Measurements from ENCODE around the gene AUTS2.

The AUTS2 gene

DNA sequence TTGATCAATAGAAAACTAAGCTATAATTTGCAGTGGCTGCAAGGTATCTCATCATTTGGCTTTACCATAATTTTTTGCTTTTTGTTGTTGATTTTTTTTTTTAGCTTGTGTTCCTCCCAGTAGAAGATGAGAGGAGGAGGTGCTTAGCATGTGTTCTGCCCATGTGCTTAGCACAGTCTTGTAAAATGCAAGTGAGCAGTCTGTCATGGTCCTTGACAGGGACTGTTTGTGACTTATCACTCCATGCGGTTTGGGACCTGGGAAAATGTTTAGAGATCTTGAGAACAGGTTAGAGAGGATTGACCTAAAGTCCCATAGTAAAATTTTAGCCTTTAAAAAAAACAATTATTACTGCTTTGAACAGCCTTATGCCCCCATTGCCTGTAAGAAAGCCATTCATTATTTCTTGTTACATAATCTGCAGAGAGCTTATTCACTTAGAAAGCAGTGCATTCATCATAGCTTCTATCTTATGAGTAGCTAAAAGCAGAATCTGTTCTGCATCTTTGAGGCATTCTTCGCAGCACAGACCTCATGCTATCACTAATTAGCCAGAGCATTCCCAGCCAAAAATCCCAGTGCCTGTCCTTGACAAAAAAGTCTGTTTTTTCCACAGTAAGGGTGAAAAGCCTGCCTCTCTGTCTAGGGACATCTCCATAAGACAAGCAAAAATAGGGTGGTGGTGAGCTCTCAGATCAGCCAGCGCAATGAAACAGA lies 784.9 kb downstream of the AUTS2 start:
- no peak for DNase-seq (ENCODE audit: low read depth)

DNA sequence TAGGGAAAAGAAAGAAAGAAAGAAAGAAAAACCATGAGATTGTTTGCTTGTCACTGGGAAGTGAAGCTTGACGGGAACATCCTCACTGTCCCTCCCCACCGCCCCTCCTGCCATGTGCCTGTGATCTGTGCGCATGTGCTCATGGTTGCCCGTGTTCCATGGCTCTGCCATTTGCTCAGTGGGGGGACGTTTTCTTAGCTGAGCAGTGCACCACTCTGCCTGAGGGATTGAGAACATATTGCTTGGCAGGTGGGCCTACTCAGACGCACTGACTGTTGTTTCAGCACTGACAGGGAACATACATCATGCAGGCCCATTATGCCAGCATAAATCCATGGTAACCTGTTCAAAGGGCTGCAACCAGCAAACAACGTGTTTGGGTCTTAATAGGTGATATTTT lies 785.7 kb downstream of the AUTS2 start:
- DNase-seq (ENCODE audit: low read depth), result no peak

DNA sequence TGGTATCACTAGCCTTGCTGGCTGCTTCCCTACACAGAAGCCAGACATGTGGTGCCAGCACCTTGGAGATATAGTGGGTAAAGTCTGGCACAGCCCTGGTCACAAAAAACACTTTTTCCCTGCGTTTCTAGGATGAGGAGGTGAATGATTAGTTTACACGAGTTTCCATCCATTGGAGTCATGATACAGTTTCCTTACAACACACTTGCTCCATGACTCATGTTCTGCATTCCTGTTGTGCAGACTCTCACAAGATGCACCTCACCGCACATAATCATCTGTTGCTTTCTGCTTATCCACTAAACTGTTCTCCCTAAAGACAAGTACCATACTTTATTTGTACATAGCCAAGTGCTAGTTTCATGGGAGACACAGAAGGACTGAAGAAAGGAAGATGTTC lies 786.6 kb downstream of the AUTS2 start:
- DNase-seq (ENCODE audit: low read depth), result no peak

DNA sequence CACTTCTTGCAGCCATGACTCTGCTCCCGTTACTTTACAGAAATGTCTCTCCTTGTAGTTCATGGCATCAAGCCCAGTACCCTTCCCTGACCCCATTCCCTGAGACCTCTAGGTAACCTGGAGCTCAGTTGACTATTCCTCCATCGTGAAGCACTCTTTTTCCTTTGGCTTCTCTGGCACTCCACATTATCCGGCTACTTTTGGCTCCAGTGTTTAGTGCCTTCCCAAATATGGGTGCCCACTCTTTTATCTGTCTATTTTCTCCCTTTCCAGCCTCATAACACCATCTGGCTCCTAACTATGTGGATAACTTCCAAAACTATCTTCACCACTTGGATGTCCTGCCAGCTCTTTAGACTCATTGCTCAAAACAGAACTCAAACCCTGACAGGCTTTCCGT lies 788.9 kb downstream of the AUTS2 start:
- DNase-seq (ENCODE audit: low read depth), result no peak

DNA sequence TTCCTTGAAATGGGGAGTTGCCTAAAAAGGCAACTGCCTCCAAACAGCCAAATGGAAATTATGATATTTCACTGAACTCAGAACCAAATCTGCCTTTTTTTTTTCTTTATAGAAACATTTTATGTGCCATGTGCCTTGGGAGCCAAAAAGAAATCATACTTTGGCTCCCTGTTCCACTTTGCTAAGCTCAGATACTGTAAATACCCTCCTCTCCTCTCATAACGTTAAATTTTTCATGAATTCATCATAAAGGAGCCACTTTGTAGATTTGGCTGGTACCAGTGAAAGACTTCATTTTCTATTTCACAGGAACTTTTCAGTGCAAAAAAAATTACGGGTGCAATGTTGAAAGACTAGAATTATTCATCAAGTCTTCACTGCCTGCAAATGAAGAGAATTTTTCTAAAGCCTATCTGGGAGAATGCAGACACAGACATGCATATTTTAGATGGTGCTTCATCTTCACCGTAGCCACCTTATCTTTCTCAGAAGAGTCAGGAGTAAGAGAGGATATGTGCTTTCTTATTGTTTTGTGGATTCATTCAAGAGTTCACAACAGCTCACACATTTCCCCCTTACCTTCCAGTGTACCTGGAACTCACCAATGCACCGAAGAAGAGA lies 791.4 kb downstream of the AUTS2 start:
- DNase-seq (ENCODE audit: low read depth), result no peak

DNA sequence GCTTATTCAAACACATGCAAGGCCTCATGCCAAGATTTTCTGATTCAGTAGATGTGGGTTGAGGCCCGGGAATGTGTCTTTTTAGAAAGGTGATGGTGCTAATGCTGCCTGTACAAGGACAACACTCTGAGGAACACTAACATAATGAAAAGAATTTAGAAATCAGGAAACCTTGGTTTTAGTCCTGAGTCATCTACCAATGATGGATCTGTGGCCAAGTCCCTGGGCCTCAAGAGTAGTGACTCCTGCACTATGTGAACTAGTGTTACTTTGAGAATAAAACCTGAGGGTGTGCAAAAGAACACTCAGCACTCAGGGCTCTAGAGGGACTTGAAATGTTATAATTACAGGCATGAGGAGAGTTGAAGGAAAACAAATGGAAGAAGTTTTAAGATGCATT lies 792.0 kb downstream of the AUTS2 start:
- DNase-seq (ENCODE audit: low read depth), result no peak

DNA sequence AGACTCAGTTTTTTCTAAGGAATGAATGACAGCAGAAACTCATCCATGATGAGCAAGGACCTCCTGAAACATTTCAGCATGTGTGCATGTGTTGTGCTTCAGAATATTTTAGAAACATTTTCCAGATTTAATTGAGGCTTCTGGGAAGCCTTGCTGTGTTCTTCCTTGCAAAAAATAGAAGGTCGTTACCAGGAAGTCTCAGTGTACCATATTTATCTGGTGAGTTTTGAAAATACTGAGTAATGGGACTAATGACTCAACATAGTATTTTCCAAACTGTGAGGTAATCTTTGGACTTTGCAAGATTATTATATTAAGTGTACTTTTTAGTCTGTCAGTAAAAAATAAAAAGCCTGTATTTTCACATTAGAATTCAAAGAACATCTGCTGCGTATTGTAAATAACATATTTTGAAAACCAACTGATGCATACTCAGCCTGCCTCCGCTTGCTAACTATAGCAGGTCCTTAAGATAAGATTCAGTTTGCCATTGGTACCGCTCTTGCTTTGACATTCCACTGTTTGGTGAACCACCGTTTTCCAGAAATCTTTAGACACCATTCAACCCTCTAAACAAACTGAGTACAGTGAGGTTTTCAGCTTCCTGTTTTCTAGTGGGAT lies 794.1 kb downstream of the AUTS2 start:
- no peak for DNase-seq (ENCODE audit: low read depth)

DNA sequence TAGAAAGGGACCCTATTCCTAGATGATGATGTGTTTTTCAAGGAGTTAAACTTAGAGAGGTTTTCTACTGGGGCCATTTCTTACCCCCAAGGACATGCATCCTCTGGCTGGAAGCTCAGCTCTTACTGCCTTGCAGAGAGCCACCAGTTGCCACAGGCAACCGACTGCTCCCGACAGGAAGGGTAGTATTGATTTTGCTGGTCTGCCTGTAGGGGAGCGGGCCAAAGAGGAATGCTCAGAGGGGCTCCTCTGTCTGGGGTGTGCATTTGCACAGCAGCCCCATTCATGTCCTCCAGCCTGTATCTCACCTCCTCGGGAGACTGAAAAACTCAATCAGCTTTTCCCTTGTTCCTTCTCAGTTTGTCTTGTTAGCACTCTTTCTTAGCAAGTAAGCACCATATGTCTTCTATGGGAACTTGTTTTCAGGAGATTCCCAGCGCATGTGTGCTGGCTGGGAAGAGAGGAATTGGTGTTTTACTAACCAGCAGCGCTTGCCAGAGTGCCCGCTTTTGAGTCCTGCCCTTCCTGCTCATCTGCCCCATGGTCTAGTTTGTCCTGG lies 794.7 kb downstream of the AUTS2 start:
- no peak for DNase-seq (ENCODE audit: low read depth)

DNA sequence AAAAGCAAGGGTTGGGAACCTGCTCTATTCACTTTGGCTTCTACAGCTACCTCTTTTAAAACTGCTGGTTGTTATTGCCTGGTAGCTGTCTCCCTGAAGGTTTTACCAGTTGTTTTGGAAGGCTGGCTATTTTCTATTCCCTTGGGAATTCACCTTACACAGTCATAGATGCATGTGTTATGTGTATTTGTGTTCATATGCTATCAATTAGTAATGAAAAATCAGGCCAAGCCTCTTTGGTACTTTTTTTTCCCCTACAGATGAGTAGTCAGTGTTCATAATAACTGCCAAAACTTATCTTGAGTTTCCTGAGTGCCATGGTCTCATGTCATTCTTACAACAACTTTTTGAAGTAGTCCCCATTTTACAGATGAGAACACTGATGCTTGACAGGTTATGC lies 795.7 kb downstream of the AUTS2 start:
- DNase-seq (ENCODE audit: low read depth), result no peak

DNA sequence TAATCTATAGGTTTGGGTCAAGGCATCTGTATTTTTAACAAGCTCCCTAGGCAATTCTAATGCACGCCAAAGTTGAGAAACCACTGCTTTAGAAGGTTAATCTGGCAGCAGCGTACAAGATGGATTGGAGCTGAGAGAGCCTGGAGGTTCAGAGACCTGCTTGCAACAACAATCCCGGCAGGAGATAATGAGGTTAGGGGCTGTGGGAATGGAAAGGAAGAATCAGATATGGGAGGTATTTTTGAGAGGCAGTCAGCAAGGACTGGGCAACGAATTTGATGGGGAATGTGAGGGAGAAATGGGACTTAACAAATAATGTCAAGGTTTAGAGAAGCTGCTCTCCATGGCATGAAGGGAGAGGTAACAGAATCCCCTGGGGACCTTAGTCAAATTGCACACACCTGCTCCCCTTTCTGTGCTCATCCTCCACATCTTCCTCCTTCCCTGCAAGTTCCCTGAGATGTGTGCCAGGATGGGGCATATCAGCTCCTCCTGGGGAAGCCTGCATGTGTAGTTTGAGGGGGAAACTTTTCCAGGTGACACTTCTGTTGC lies 802.6 kb downstream of the AUTS2 start:
- DNase-seq (ENCODE audit: low read depth), result no peak

DNA sequence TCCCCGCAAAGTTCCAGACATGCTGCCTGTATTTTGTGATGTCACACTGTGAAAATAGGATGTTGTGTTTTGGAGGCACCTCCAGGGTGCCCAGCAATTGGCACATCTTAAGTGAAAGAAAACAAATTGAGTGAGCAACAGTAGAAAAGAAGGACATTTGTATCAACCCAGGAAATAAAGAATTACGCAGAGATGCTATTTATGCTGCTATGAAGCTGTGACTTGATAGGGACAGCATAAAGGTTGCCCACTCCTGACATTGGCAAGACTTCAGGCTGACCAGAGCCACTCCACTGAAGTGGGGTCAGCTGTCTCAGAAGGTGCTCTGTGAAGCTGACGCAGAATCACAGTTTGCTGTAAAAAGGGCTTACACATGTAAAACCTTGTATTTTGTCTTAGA lies 803.8 kb downstream of the AUTS2 start:
- DNase-seq (ENCODE audit: low read depth), result no peak

DNA sequence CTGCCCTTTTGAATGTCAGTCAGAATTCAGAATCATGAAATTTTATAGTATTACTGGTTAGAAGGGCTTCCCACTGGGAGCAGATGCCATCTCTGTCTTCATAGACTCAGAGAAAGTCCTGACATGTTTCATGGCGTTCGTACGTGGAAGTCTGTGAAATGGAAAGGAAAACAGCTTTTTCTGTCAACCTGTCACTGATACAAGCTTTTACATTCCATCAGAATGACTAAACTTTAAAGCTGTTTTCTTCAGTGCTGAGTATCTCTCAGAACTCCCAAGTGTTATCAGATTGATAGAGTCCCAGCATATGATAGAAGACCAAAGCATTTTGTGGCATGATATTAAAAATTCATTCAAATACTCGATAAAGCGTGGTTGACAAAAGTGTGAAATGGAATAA lies 807.0 kb downstream of the AUTS2 start:
- no peak for DNase-seq (ENCODE audit: low read depth)

DNA sequence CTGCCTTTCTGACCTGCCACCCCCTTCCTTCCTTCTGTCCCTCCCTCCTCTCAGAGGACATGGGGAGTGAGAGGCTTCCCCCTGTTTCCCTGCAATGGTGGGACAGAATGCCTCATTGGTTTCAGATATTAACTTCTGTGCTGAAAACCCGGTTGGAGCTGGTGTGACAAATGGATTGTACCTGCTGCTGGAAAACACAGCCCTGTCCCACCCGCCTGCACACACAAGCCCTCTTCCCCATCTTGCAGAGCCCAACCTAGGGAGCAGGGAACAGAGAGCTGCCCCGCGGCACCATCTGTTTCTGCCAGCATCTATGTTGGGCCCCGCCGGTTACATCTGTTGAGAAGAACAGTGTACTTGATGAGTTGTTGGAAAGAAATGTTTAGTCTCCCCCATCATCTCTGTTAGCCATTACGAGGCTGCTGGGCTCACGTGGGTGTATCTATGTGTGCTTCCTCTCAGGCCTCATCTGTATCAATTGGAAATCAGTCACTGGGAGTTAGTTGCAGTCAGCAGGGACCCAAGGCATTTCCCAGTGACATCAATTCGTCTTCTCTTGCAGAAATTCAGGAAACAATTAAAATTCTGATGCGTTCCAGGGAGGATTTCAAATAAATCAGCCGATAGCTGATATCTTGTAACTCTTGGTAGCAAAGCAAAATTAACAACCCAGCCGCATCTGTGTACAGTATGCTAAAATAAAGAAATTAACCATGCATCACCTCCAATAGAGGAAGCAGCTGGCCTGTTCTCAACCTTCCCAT lies 808.1 kb downstream of the AUTS2 start:
- peak; percentile 11 for DNase-seq (ENCODE audit: low read depth)

DNA sequence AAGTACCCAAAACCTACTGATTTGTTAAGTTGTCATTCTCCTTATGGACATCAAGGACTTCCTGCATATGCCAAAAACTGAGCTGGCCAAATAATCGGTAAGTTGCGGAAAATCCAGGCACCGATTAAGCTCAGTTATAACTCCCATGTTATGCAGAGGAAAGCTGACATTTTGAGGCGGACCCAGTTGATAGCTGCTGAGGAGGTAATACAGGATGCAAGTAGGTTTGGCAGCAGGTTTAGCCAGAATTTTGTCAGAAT lies 808.6 kb downstream of the AUTS2 start:
- DNase-seq (ENCODE audit: low read depth), result no peak

DNA sequence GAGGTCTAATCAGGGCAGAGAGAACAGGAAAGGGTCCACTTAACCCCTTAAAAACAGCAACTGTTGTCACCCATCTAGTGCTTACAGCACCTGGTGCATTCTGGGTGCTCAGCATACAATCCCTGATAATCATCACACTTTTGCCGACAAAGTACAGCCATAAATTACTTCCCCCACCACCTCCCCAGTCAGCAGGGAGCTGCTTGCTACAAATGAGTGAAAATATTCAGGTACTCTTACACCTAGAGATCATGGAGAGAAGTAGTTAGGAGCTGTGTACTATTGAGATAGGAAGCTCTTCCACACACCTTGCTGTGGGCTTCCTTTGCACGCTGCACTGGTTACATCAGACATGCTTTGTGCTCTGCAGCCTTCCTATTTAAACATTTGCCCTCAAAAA lies 810.2 kb downstream of the AUTS2 start:
- no peak for DNase-seq (ENCODE audit: low read depth)

DNA sequence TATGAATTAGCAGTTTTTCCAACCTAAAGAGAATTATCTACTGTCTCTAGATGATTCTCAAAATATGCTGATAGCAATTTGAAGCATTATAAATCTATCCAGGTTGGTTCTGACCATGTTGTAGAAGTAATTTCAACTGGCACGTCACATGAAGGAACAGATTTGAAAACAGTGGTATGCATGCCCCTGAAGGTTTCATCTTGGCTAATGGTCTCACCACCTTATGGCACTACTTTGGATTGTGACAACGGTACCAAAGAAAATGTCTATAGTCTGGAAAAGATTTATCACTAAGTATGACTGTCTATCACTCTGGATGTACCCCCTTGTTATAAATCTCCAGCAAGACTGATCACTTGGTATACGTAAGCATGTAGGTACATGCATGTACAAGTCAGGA lies 810.6 kb downstream of the AUTS2 start:
- DNase-seq (ENCODE audit: low read depth), result no peak

DNA sequence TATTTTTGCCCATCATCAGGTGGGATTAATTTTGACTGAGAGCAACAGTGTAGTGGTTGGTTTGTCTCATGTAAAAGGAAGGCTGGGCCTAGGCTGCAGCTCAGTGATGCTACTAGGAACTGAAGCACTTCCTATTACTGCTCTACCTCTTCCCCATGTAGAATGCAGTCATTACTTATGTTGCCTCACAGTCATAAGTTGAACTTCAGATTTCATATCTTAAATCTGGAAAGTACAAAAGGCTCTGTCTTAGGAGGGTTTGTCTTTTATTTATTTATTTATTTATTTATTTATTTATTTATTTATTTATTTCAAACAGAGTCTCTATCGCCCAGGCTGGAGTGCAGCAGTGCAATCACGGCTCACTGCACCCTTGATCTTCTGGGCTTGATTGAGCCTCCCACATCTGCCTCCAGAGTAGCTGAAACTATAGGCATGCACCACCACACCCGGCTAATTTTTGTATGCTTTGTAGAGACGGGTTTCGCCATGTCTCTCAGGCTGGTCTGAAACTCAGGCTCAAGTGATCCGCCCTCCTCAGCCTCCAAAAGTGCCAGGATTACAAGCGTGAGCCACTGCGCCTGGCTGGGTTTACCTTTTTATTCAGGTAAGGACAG lies 812.0 kb downstream of the AUTS2 start:
- DNase-seq (ENCODE audit: low read depth), result no peak

DNA sequence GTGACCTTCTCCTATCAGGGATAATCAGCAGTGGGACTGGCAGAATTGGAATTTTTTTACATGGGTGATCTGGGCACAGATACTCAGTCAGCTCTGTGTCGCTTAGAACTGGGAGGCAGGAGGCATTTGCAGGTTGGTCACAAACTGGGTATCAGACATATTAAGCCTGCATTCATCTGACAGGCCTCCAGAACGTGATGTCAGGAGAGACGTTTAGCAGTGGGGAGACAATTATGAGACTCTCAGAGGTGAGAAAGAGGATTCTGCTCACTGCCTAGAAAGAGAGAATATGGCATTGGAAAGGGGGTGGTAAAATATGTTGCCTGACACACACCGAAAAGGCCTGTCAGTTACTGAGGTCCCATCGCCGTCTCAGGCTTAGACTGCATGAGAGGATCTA lies 816.1 kb downstream of the AUTS2 start:
- DNase-seq (ENCODE audit: low read depth), result no peak

DNA sequence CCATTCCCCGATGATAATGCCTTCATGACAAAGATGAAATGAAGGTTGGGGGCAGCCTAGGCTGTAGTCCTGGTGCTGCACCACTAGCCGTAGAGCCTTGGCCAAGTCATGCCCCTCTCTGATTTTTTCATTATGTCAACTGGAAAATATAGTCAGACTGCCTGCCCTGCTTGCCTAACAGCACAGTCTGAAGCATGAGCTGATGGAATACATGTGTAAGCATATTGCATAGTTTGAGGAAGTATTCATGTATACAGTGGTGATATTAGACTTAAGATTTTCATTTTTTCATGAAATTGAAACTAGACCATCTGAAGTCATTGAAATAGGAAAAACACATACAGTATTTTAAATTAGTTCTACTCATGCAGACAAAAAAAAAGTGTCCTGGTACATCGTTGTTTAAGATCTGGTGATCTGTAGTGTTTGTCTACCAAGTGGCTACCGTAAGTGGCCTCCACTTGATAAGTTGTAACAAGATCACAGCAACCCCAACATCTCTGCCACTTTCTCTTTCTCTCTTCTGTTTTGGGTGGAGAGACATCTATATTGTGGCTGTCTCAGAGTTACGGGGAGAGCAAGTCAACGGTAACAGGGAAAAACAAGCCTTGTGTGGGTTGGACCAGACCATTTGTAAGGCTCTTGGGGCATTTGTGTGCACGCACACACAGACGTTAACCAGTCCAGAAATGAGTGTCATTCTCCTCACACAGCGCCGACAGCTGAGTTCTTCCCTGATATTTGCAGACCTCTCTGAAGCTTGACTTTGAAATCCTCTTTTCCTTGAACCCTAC lies 817.1 kb downstream of the AUTS2 start:
- no peak for DNase-seq (ENCODE audit: low read depth)

DNA sequence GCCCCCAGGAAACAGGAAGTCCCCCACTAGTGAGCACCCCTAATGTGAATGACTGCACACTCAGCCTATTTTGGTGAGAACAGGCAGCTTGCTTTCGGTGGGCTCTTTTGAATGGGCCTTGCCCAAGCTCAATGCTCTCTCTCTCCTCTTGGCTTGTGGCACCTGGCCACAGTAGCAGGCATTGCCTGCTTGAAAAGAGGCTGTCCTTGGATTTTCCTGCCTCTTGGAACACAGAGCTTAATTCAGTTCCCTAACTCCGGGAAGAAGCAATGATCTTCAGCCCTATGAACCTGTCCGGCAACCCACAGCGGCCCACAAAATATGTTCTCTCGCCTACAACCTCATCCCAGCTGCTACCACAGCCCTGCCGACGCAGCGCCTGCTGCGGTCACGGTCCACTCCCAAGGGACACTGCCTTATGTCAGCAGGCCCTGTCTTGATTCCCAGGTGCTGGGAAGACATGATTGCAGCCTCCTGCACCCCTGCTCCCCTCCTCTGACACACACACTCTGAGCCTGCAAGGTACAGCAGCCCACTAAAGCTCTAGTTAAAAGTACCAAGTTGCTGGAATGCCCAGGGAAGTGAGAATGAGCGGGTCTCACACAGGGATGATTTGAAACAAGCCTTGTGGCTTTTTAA lies 818.2 kb downstream of the AUTS2 start:
- no peak for DNase-seq (ENCODE audit: low read depth)

Measured in GM04504 (cell line).